HL-60 (cell line): Measurements from ENCODE around the gene PTP4A2.
A peak's percentile ranks its signal among the peaks of the same experiment; 100 is the strongest.

Experiments used
- DNase-seq, 2 experiments: peaks; one replicate each; pipeline ENCODE4 v3.0.0-alpha.2; 2010 to 2020; ENCODE audit warnings: low read depth in 1 of 2, low spot score in 1 of 2
- H3K27ac ChIP-seq: fragments of 250-450 bp; sonication (Bioruptor Pico); replicated peaks from 2 replicates; pipeline ENCODE4 v1.5.1; 2020; ENCODE audit warnings: mild to moderate bottlenecking, moderate library complexity
- H3K27me3 ChIP-seq: fragments of 250-450 bp; sonication (Bioruptor Pico); 2 replicates; pipeline ENCODE4 v1.5.1; 2021; ENCODE audit warnings: mild to moderate bottlenecking, moderate library complexity; ENCODE audit not compliant: insufficient read depth, poor library complexity, severe bottlenecking
- H3K4me3 ChIP-seq: replicated peaks from 2 replicates; pipeline ENCODE4 v1.5.1; 2011; ENCODE audit warnings: mild to moderate bottlenecking, control low read depth, low read length; ENCODE audit not compliant: insufficient read depth
- CTCF ChIP-seq: IDR thresholded peaks from one replicate; pipeline ENCODE4 v1.5.1; 2011; ENCODE audit warnings: low read length, control low read depth, inconsistent platforms; ENCODE audit not compliant: insufficient read depth
- GABPA ChIP-seq: IDR thresholded peaks from 2 replicates; pipeline ENCODE4 v1.6.1; 2012; ENCODE audit warnings: low read depth
- POLR2AphosphoS5 ChIP-seq: IDR thresholded peaks from 2 replicates; pipeline ENCODE4 v1.6.1; 2012; ENCODE audit warnings: low read depth
- SPI1 ChIP-seq: IDR thresholded peaks from 2 replicates; pipeline ENCODE4 v1.6.1; 2012; ENCODE audit warnings: low read depth, mild to moderate bottlenecking, borderline replicate concordance
- TF ChIP-seq, protein P1 (sequence below): IDR thresholded peaks from 2 replicates; pipeline ENCODE4 v1.6.1; 2012; ENCODE audit warnings: low read depth; ENCODE audit not compliant: insufficient replicate concordance

The PTP4A2 gene

DNA sequence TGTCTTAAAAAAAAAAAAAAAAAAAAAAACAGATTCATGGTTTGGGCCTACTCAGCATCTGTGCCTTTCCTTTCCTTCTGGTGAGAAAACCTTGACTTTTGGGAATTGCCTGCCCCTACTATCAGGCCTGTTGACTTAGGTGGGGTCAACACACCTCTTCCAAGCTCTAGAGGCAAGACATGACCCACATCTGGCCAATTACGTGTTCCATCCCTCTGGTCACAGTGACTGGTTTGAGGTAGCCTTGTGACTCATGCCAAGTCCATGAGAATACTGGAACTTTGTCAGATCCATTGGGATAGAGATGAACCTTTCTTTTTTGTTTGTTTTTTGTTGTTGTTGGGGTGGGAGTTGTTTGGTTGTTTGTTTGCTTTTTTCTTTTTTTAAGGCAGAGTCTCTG is 38.2 kb upstream of the PTP4A2 start:
- Histone ChIP-seq H3K27ac (no peak overlapping the region), H3K4me3 (no peak overlapping the region), H3K27me3 (no peaks in the 10 kb centered on the region)
- TF ChIP-seq SPI1: no peak
- no peak for TF ChIP-seq GABPA
- no peak for TF ChIP-seq POLR2AphosphoS5
- TF ChIP-seq, protein P1, sequence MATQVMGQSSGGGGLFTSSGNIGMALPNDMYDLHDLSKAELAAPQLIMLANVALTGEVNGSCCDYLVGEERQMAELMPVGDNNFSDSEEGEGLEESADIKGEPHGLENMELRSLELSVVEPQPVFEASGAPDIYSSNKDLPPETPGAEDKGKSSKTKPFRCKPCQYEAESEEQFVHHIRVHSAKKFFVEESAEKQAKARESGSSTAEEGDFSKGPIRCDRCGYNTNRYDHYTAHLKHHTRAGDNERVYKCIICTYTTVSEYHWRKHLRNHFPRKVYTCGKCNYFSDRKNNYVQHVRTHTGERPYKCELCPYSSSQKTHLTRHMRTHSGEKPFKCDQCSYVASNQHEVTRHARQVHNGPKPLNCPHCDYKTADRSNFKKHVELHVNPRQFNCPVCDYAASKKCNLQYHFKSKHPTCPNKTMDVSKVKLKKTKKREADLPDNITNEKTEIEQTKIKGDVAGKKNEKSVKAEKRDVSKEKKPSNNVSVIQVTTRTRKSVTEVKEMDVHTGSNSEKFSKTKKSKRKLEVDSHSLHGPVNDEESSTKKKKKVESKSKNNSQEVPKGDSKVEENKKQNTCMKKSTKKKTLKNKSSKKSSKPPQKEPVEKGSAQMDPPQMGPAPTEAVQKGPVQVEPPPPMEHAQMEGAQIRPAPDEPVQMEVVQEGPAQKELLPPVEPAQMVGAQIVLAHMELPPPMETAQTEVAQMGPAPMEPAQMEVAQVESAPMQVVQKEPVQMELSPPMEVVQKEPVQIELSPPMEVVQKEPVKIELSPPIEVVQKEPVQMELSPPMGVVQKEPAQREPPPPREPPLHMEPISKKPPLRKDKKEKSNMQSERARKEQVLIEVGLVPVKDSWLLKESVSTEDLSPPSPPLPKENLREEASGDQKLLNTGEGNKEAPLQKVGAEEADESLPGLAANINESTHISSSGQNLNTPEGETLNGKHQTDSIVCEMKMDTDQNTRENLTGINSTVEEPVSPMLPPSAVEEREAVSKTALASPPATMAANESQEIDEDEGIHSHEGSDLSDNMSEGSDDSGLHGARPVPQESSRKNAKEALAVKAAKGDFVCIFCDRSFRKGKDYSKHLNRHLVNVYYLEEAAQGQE: no peak
- no peak for TF ChIP-seq CTCF
- DNase-seq: no peak

DNA sequence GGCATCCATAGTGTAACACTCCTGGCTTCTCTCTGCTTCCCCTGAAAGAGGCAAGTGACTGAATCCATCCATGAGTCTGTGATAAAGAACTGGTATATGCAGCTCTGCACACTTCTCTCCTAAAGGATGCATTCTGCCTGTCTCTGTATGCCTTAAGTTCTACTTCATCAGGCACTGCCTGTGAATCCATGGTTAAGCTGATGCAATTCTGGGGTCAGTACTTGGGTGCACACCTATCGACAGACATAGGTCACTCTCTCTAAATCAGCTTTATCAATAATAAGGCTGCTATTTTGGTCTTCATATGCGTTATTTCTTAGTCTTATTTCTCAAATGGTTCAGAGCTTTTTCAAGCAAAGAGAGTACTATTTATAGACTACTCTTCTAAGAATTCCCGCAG is 32.7 kb upstream of the PTP4A2 start:
- H3K27me3 ChIP-seq: no peaks in the 10 kb centered on the region
- no peak for TF ChIP-seq GABPA
- no peak for TF ChIP-seq SPI1
- TF ChIP-seq POLR2AphosphoS5: no peak
- TF ChIP-seq, protein P1: no peak
- TF ChIP-seq CTCF: no peak
- no peak for DNase-seq
- no peak overlapping the region for H3K4me3 ChIP-seq
- no peak overlapping the region for H3K27ac ChIP-seq

- Histone ChIP-seq H3K27ac (peak overlapping the region; percentile 14; the same call in 1 of the 2 replicates), H3K27me3 (no peaks in the 10 kb centered on the region), H3K4me3 (no peak overlapping the region)
- TF ChIP-seq POLR2AphosphoS5 (no peak), CTCF (no peak), GABPA (no peak)
- DNase-seq: no peak
These were observed 23.4 kb upstream of the PTP4A2 start for GRCh38 chr1:31961536-31961935.

- H3K27me3 ChIP-seq: no peaks in the 10 kb centered on the region
- TF ChIP-seq, protein P1: no peak
- TF ChIP-seq GABPA: no peak
- no peak for TF ChIP-seq CTCF
- no peak for TF ChIP-seq POLR2AphosphoS5
- no peak for TF ChIP-seq SPI1
- no peak overlapping the region for H3K4me3 ChIP-seq
- no peak overlapping the region for H3K27ac ChIP-seq
- DNase-seq: no peak
These were observed 21.6 kb upstream of the PTP4A2 start for GRCh38 chr1:31959521-31960340.
